ENCODE data around the gene KCNMA1.

Gene KCNMA1

GRCh38 chr10:77561991-77562390 is 75.6 kb downstream of the KCNMA1 start:
- Mint-ChIP-seq H3K4me1 (ENCODE audit: low read depth) (no peaks in the 10 kb centered on the region), H3K36me3 (ENCODE audit: low read depth) (no peaks in the 10 kb centered on the region), H3K27ac (no peak overlapping the region), H3K9me3 (no peaks in the 10 kb centered on the region), H3K4me3 (no peak overlapping the region), H3K27me3 (peaks cover 27% of the 10 kb centered on the region)

GRCh38 chr10:77560471-77560870 is 77.1 kb downstream of the KCNMA1 start:
- H3K27ac Mint-ChIP-seq, result no peak overlapping the region
- no peaks in the 10 kb centered on the region for H3K9me3 Mint-ChIP-seq
- H3K36me3 Mint-ChIP-seq (ENCODE audit: low read depth), result no peaks in the 10 kb centered on the region
- peaks cover 19% of the 10 kb centered on the region for H3K27me3 Mint-ChIP-seq
- no peak overlapping the region for H3K4me3 Mint-ChIP-seq
- H3K4me1 Mint-ChIP-seq (ENCODE audit: low read depth), result no peaks in the 10 kb centered on the region

GRCh38 chr10:77560052-77560451 is 77.6 kb downstream of the KCNMA1 start:
- Mint-ChIP-seq H3K9me3 (no peaks in the 10 kb centered on the region), H3K27me3 (peaks cover 19% of the 10 kb centered on the region), H3K36me3 (ENCODE audit: low read depth) (no peaks in the 10 kb centered on the region), H3K4me1 (ENCODE audit: low read depth) (no peaks in the 10 kb centered on the region), H3K27ac (no peak overlapping the region), H3K4me3 (no peak overlapping the region)

- Mint-ChIP-seq H3K27ac (no peak overlapping the region), H3K9me3 (no peaks in the 10 kb centered on the region), H3K4me3 (no peak overlapping the region), H3K27me3 (no peaks in the 10 kb centered on the region), H3K36me3 (ENCODE audit: low read depth) (no peaks in the 10 kb centered on the region), H3K4me1 (ENCODE audit: low read depth) (no peaks in the 10 kb centered on the region)
Measured at GRCh38 chr10:77556990-77557601, 80.5 kb downstream of the KCNMA1 start.

GRCh38 chr10:77555591-77556212 is 81.9 kb downstream of the KCNMA1 start:
- no peaks in the 10 kb centered on the region for H3K27me3 Mint-ChIP-seq
- no peaks in the 10 kb centered on the region for H3K36me3 Mint-ChIP-seq (ENCODE audit: low read depth)
- no peaks in the 10 kb centered on the region for H3K4me1 Mint-ChIP-seq (ENCODE audit: low read depth)
- no peak overlapping the region for H3K27ac Mint-ChIP-seq
- H3K4me3 Mint-ChIP-seq, result no peak overlapping the region
- H3K9me3 Mint-ChIP-seq, result no peaks in the 10 kb centered on the region

GRCh38 chr10:77554996-77555397 is 82.6 kb downstream of the KCNMA1 start:
- H3K27me3 Mint-ChIP-seq, result peaks cover 3% of the 10 kb centered on the region
- no peaks in the 10 kb centered on the region for H3K4me1 Mint-ChIP-seq (ENCODE audit: low read depth)
- H3K36me3 Mint-ChIP-seq (ENCODE audit: low read depth), result no peaks in the 10 kb centered on the region
- H3K9me3 Mint-ChIP-seq, result no peaks in the 10 kb centered on the region
- peak overlapping the region; percentile 1 for H3K27ac Mint-ChIP-seq
- H3K4me3 Mint-ChIP-seq, result no peak overlapping the region

- H3K27me3 Mint-ChIP-seq, result peaks cover 3% of the 10 kb centered on the region
- H3K9me3 Mint-ChIP-seq, result no peaks in the 10 kb centered on the region
- H3K4me3 Mint-ChIP-seq, result no peak overlapping the region
- no peaks in the 10 kb centered on the region for H3K4me1 Mint-ChIP-seq (ENCODE audit: low read depth)
- H3K27ac Mint-ChIP-seq, result no peak overlapping the region
- no peaks in the 10 kb centered on the region for H3K36me3 Mint-ChIP-seq (ENCODE audit: low read depth)
Measured at GRCh38 chr10:77553966-77554365, 83.6 kb downstream of the KCNMA1 start.

- no peaks in the 10 kb centered on the region for H3K9me3 Mint-ChIP-seq
- H3K27ac Mint-ChIP-seq, result no peak overlapping the region
Measured at GRCh38 chr10:77553311-77553710, 84.3 kb downstream of the KCNMA1 start.

GRCh38 chr10:77552252-77552651 is 85.4 kb downstream of the KCNMA1 start:
- peaks cover 3% of the 10 kb centered on the region for H3K27me3 Mint-ChIP-seq
- H3K9me3 Mint-ChIP-seq, result no peaks in the 10 kb centered on the region
- H3K27ac Mint-ChIP-seq, result no peak overlapping the region
- no peaks in the 10 kb centered on the region for H3K36me3 Mint-ChIP-seq (ENCODE audit: low read depth)
- no peaks in the 10 kb centered on the region for H3K4me1 Mint-ChIP-seq (ENCODE audit: low read depth)
- no peak overlapping the region for H3K4me3 Mint-ChIP-seq

More at GRCh38 chr10:77553311-77553710, 84.3 kb downstream of the KCNMA1 start:
- H3K4me3 Mint-ChIP-seq, result no peak overlapping the region
- H3K36me3 Mint-ChIP-seq (ENCODE audit: low read depth), result no peaks in the 10 kb centered on the region
- H3K27me3 Mint-ChIP-seq, result peaks cover 3% of the 10 kb centered on the region
- H3K4me1 Mint-ChIP-seq (ENCODE audit: low read depth), result no peaks in the 10 kb centered on the region

GRCh38 chr10:77550378-77550777 is 87.2 kb downstream of the KCNMA1 start:
- Mint-ChIP-seq H3K36me3 (ENCODE audit: low read depth) (no peaks in the 10 kb centered on the region), H3K4me1 (ENCODE audit: low read depth) (no peaks in the 10 kb centered on the region), H3K9me3 (no peaks in the 10 kb centered on the region), H3K27me3 (peaks cover 3% of the 10 kb centered on the region), H3K4me3 (no peak overlapping the region), H3K27ac (no peak overlapping the region)

- H3K27me3 Mint-ChIP-seq, result peaks cover 8% of the 10 kb centered on the region
- no peaks in the 10 kb centered on the region for H3K9me3 Mint-ChIP-seq
- H3K27ac Mint-ChIP-seq, result no peak overlapping the region
- H3K4me1 Mint-ChIP-seq (ENCODE audit: low read depth), result no peaks in the 10 kb centered on the region
- H3K36me3 Mint-ChIP-seq (ENCODE audit: low read depth), result no peaks in the 10 kb centered on the region
- no peak overlapping the region for H3K4me3 Mint-ChIP-seq
Measured at GRCh38 chr10:77548671-77549070, 88.9 kb downstream of the KCNMA1 start.

GRCh38 chr10:77548157-77548556 is 89.5 kb downstream of the KCNMA1 start:
- Mint-ChIP-seq H3K27me3 (peaks cover 8% of the 10 kb centered on the region), H3K27ac (no peak overlapping the region), H3K36me3 (ENCODE audit: low read depth) (no peaks in the 10 kb centered on the region), H3K4me1 (ENCODE audit: low read depth) (no peaks in the 10 kb centered on the region), H3K4me3 (no peak overlapping the region), H3K9me3 (peaks cover 2% of the 10 kb centered on the region)

GRCh38 chr10:77547307-77548050 is 90.1 kb downstream of the KCNMA1 start:
- H3K27me3 Mint-ChIP-seq, result peaks cover 8% of the 10 kb centered on the region
- H3K4me3 Mint-ChIP-seq, result no peak overlapping the region
- H3K4me1 Mint-ChIP-seq (ENCODE audit: low read depth), result no peaks in the 10 kb centered on the region
- H3K27ac Mint-ChIP-seq, result no peak overlapping the region
- no peaks in the 10 kb centered on the region for H3K36me3 Mint-ChIP-seq (ENCODE audit: low read depth)
- H3K9me3 Mint-ChIP-seq, result peaks cover 7% of the 10 kb centered on the region

GRCh38 chr10:77546042-77546441 is 91.6 kb downstream of the KCNMA1 start:
- Mint-ChIP-seq H3K27ac (no peak overlapping the region), H3K4me1 (ENCODE audit: low read depth) (peaks cover 5% of the 10 kb centered on the region), H3K36me3 (ENCODE audit: low read depth) (no peaks in the 10 kb centered on the region), H3K9me3 (peaks cover 15% of the 10 kb centered on the region), H3K4me3 (no peak overlapping the region), H3K27me3 (peaks cover 8% of the 10 kb centered on the region)

- peaks cover 5% of the 10 kb centered on the region for H3K4me1 Mint-ChIP-seq (ENCODE audit: low read depth)
- H3K27me3 Mint-ChIP-seq, result peaks cover 8% of the 10 kb centered on the region
- no peak overlapping the region for H3K27ac Mint-ChIP-seq
- H3K36me3 Mint-ChIP-seq (ENCODE audit: low read depth), result no peaks in the 10 kb centered on the region
- peaks cover 18% of the 10 kb centered on the region for H3K9me3 Mint-ChIP-seq
- H3K4me3 Mint-ChIP-seq, result no peak overlapping the region
Measured at GRCh38 chr10:77545585-77545984, 92.0 kb downstream of the KCNMA1 start.
